NOMO-1 treated with dmso at 0.1 percent for 144 hours (cell line): ENCODE results near the gene SH2D1A.

Experiments
- DNase-seq: peaks from one replicate; lab custom pipeline; 2025; ENCODE audit not compliant: unreplicated experiment; lab: John Stamatoyannopoulos, UW

Gene SH2D1A

DNA sequence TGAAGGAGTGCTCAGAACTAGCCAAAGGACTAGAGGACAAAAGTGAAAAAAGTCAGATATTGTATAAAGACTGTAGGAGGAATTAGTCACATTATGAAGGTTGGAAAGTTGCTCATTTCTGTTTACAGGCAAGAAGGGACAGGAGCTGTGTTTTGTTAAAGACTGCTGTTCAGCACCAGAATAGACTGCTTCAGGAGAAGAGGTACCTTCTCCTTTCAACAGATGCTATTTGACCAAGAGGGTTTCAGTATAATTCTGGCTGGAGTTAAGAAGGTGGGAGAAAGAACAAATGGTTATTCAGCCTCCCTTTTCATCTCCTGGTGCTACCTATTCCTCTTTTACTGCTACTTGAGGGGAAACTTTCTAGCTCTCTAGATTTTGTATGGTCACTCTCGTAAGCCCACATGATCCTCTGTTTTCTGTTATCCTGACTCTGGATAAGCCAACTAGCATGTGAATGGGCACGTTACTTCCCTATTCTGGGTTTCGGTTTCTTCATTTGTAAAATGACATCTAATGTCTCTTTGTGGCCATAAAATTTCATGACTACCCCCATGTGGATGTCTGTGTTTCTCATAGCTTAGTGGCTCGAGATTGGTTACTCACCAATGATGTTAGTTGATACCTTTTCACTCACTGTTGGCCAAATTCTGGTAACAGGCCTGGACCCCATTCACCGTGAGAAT lies 68.9 kb downstream of the SH2D1A start:
- DNase-seq, result peak; percentile 52

- no peak for DNase-seq
Observed at GRCh38 chrX:124421898-124422655, 75.7 kb downstream of the SH2D1A start.
